Lower lobe of right lung (tissue), 2 donors: ENCODE results near the gene PIAS1. TPM values are rescaled to one million over a fixed set of nuclear protein-coding genes. Genes with fewer than 3 reads are reported as not detected.
A peak's percentile ranks its signal among the peaks of the same experiment; 100 is the strongest.
"Not testable (repeated sequence)": the region's sequence is repeated elsewhere in the genome, so short reads cannot be mapped to it uniquely, and the experiment has no call there.

Experiments
- ATAC-seq, 2 donors: fragments of 200-7000 bp; cut with Tn5 transposase; one replicate each; pipeline ENCODE4 v1.9.1; 2020 to 2022; ENCODE audit warnings: mild to moderate bottlenecking in 2 of 2, moderate library complexity in 2 of 2
- DNase-seq: peaks from one replicate; pipeline ENCODE4 v3.0.0-alpha.2; 2020
- H3K27ac ChIP-seq: fragments of 200-600 bp; one replicate; pipeline ENCODE4 v1.8.0; 2022
- H3K27me3 ChIP-seq: fragments of 200-600 bp; one replicate; pipeline ENCODE4 v1.8.0; 2022; ENCODE audit warnings: low read depth
- H3K36me3 ChIP-seq: fragments of 200-600 bp; one replicate; pipeline ENCODE4 v1.8.0; 2022; ENCODE audit warnings: mild to moderate bottlenecking
- H3K4me1 ChIP-seq: fragments of 200-600 bp; one replicate; pipeline ENCODE4 v1.8.0; 2022
- H3K4me3 ChIP-seq: fragments of 200-600 bp; one replicate; pipeline ENCODE4 v1.8.0; 2022; ENCODE audit warnings: mild to moderate bottlenecking
- H3K9me3 ChIP-seq: fragments of 200-600 bp; one replicate; pipeline ENCODE4 v1.8.0; 2022
- CTCF ChIP-seq: fragments of 200-600 bp; IDR thresholded peaks from one replicate; pipeline ENCODE4 v1.8.0; 2022; ENCODE audit warnings: antibody characterized with exemption, mild to moderate bottlenecking
- intact Hi-C: fragments of 100-400 bp; cut with DNase I; formaldehyde crosslinking; loops from one replicate; pipeline ENCODE4 v1.11.0; 2022
- long read RNA-seq: library from polyadenylated mRNA; unstranded; transcript quantifications from one replicate; pipeline ENCODE4 v2.0.0, GENCODE V29; 2021
- total RNA-seq: library from RNA; stranded (reverse); fragmentation: NEBNext Ultra II Directional; extraction: Animal tissue kit (Norgen Biotek cat#: 25700); gene quantifications from one replicate; pipeline ENCODE4 v1.2.1, GENCODE V29; 2021
- donor health status: DM: no; HTN: yes; CAD: no; lungs with severe emphysema.

Gene PIAS1
- 73.1 TPM for total RNA-seq
- long read RNA-seq, full-length matches to known transcripts: 53 of 90 reads
- long read RNA-seq, partial matches to known transcripts: 17 of 90 reads
- long read RNA-seq, other reads (novel, unspliced or antisense): 20 of 90 reads

GRCh38 chr15:68053701-68054627 is at the start of gene PIAS1:
PIAS1 (plus strand) TSS chr15:68054315; CDS start chr15:68054327, 12 bp downstream.
- H3K36me3 ChIP-seq: no peaks in the 10 kb centered on the region
- peaks cover 37% of the 10 kb centered on the region for H3K4me1 ChIP-seq
- no peak for TF ChIP-seq CTCF
- peak within 1 kb of the TSS; percentile 91 for H3K4me3 ChIP-seq
- H3K27me3 ChIP-seq: no peaks in the 10 kb centered on the region
- DNase-seq (peak; percentile 98), ATAC-seq (peak; percentile 98 to 99)
- intact Hi-C loops: loop anchor here (10.0 kb wide), 1 partner anchor 199 kb away; no protein-coding TSS in a partner anchor
- H3K27ac ChIP-seq: peak within 1 kb of the TSS; percentile 94
- H3K9me3 ChIP-seq: no peaks in the 10 kb centered on the region

GRCh38 chr15:68007642-68008041 is 46.5 kb upstream of the PIAS1 start:
- H3K27ac ChIP-seq, H3K36me3 ChIP-seq, DNase-seq, H3K9me3 ChIP-seq, intact Hi-C loops, H3K27me3 ChIP-seq, H3K4me3 ChIP-seq, ATAC-seq, H3K4me1 ChIP-seq: not testable (repeated sequence)

GRCh38 chr15:68010361-68011153 is 43.6 kb upstream of the PIAS1 start:
- H3K4me3 ChIP-seq: no peak overlapping the region
- ATAC-seq (no peak), DNase-seq (no peak)
- no peak overlapping the region for H3K27ac ChIP-seq
- intact Hi-C loops: no loop called here
- peaks cover 4% of the 10 kb centered on the region for H3K4me1 ChIP-seq
- H3K36me3 ChIP-seq: no peaks in the 10 kb centered on the region
- peaks cover 3% of the 10 kb centered on the region for H3K9me3 ChIP-seq
- no peaks in the 10 kb centered on the region for H3K27me3 ChIP-seq
- no peak for TF ChIP-seq CTCF

GRCh38 chr15:68012911-68013310 is 41.2 kb upstream of the PIAS1 start:
- Histone ChIP-seq H3K4me1 (peaks cover 4% of the 10 kb centered on the region), H3K4me3 (no peak overlapping the region), H3K27ac (peak overlapping the region; percentile 39), H3K27me3 (no peaks in the 10 kb centered on the region), H3K36me3 (no peaks in the 10 kb centered on the region), H3K9me3 (no peaks in the 10 kb centered on the region)
- ATAC-seq (peak; percentile 78 to 90), DNase-seq (peak; percentile 58)
- no peak for TF ChIP-seq CTCF
- intact Hi-C loops: no loop called here

GRCh38 chr15:68014219-68014618 is 39.9 kb upstream of the PIAS1 start:
- intact Hi-C loops: no loop called here
- Histone ChIP-seq H3K27me3 (no peaks in the 10 kb centered on the region), H3K36me3 (no peaks in the 10 kb centered on the region), H3K27ac (no peak overlapping the region), H3K9me3 (no peaks in the 10 kb centered on the region), H3K4me3 (no peak overlapping the region), H3K4me1 (peaks cover 4% of the 10 kb centered on the region)
- no peak for TF ChIP-seq CTCF
- DNase-seq: no peak
- ATAC-seq: no peak
